Pancreas (tissue), 10 donors: ENCODE results near the gene MYOF. TPM values are rescaled to one million over a fixed set of nuclear protein-coding genes. Genes with fewer than 3 reads are reported as not detected.

Source experiments
- ATAC-seq, 4 donors: fragments of 200-7000 bp; cut with Tn5 transposase; one replicate each; pipeline versions ENCODE4 v1.8.0 to v1.9.1; 2020; ENCODE audit warnings: mild to moderate bottlenecking in 4 of 4, moderate library complexity in 4 of 4
- DNase-seq, 6 donors: peaks; one replicate each; pipeline ENCODE4 v3.0.0-alpha.2; 2020
- FAIRE-seq: peaks from 2 replicates; lab custom pipeline; 2012; peaks lifted over from hg19 to GRCh38; lab: Jason Lieb, UNC
- H3K27ac ChIP-seq, 4 donors: fragments of 200-600 bp; sonication (generic); 1 replicate in 3 of 4; 2 replicates in 1 of 4; pipeline versions ENCODE4 v1.5.0 to v1.8.0; 2020
- H3K27me3 ChIP-seq, 4 donors: fragments of 200-600 bp; one replicate each; pipeline ENCODE4 v1.8.0; 2021
- H3K36me3 ChIP-seq, 3 donors: fragments of 200-600 bp; sonication (generic) in 1 of 3; one replicate each; pipeline versions ENCODE4 v1.5.0 to v1.8.0; 2020 to 2021
- H3K4me1 ChIP-seq, 3 donors: fragments of 200-600 bp; one replicate each; pipeline ENCODE4 v1.8.0; 2021
- H3K4me3 ChIP-seq, 4 donors: fragments of 200-600 bp; sonication (generic) in 2 of 4; one replicate each; pipeline versions ENCODE4 v1.5.0 to v1.8.0; 2020 to 2021
- H3K9me3 ChIP-seq, 4 donors: fragments of 200-600 bp; one replicate each; pipeline ENCODE4 v1.8.0; 2021
- CTCF ChIP-seq, 4 donors: fragments of 200-600 bp; sonication (generic) in 3 of 4; IDR thresholded peaks; one replicate each; pipeline versions ENCODE4 v1.5.0 to v1.8.0; 2021; ENCODE audit warnings: antibody characterized with exemption in 4 of 4
- whole genome bisulfite sequencing, 2 donors: extraction: QIAGEN DNeasy Blood & Tissue Kit; methylation state at CpG; one replicate each; pipeline ENCODE4 v1.1.7; 2013; 5-methylcytosine and 5-hydroxymethylcytosine counted together
- intact Hi-C, 3 donors: fragments of 100-400 bp; cut with DNase I; formaldehyde crosslinking; loops; one replicate each; pipeline versions ENCODE4 v1.11.1 to v1.14.2; 2022
- polyA plus RNA-seq, 2 donors: library from polyadenylated mRNA; stranded (reverse); fragments of 200-250 nt; gene quantifications; one replicate each; pipeline ENCODE4 v1.2.3, GENCODE V29; 2013
- total RNA-seq, 6 donors: library from RNA; stranded (reverse); fragmentation: NEBNext Ultra II Directional in 4 of 6; extraction: Animal tissue kit (Norgen Biotek cat#: 25700) in 4 of 6; gene quantifications; one replicate each; pipeline versions ENCODE4 v1.2.1 to v1.2.4, GENCODE V29; 2021 to 2023
- donor health status: healthy with polysubstance abuse.
- donor health status: DM: no; HTN: no; CAD: no; lungs with moderate emphysema.
- donor health status: DM: no; HTN: no; CAD: no.
- donor health status: control.
- donor health status: control.
- donor health status: Bipolar disorder and iron deficiency.
- donor health status: DM: yes; HTN: yes; CAD: no.
- donor health status: DM: no; HTN: no; CAD: no.
- donor health status: DM: no; HTN: no; CAD: no.
- donor health status: DM: yes; HTN: yes; CAD: no.

Gene MYOF
- total and polyA plus RNA-seq, 8 donors, result 4.7 to 38.2 (median 12.0) TPM

- H3K9me3 ChIP-seq, result no peaks in the 10 kb centered on the region
- TF ChIP-seq CTCF (IDR thresholded peaks at IDR 0.05), result no peak
- no peaks in the 10 kb centered on the region for H3K36me3 ChIP-seq
- intact Hi-C loops, result no loop called here
- no peak overlapping the region for H3K27ac ChIP-seq
- no peak for ATAC-seq
- FAIRE-seq, result no peak
- DNase-seq, result no peak
- no peak overlapping the region for H3K4me3 ChIP-seq
- no peaks in the 10 kb centered on the region for H3K4me1 ChIP-seq
- WGBS, 2 donors, result 87 to 91% methylated on average over 4 of the region's 4 CpGs
- no peaks in the 10 kb centered on the region for H3K27me3 ChIP-seq
Measured at GRCh38 chr10:93266858-93267257, 215.3 kb downstream of the MYOF start.

- Histone ChIP-seq H3K36me3 (no peaks in the 10 kb centered on the region), H3K27ac (no peak overlapping the region), H3K27me3 (no peaks in the 10 kb centered on the region), H3K4me1 (no peaks in the 10 kb centered on the region), H3K9me3 (no peaks in the 10 kb centered on the region), H3K4me3 (no peak overlapping the region)
- intact Hi-C loops, result no loop called here
- TF ChIP-seq CTCF (IDR thresholded peaks at IDR 0.05), result no peak
- DNase-seq (no peak), FAIRE-seq (no peak), ATAC-seq (no peak)
- WGBS, 2 donors, result 89 to 97% methylated on average over 4 of the region's 4 CpGs
Measured at GRCh38 chr10:93261961-93262610, 220.0 kb downstream of the MYOF start.

- no peak for DNase-seq
- no peak for ATAC-seq
Measured at GRCh38 chr10:93261089-93261488, 221.0 kb downstream of the MYOF start.

GRCh38 chr10:93259126-93259525 lies 223.0 kb downstream of the MYOF start:
- ATAC-seq, result no peak
- no peak for FAIRE-seq
- DNase-seq, result no peak
- Histone ChIP-seq H3K9me3 (no peaks in the 10 kb centered on the region), H3K4me1 (no peaks in the 10 kb centered on the region), H3K27me3 (no peaks in the 10 kb centered on the region), H3K27ac (no peak overlapping the region), H3K36me3 (no peaks in the 10 kb centered on the region), H3K4me3 (no peak overlapping the region)
- intact Hi-C loops, result no loop called here
- TF ChIP-seq CTCF (IDR thresholded peaks at IDR 0.05), result no peak
- WGBS, 2 donors, result 77 to 82% methylated on average over 5 of the region's 5 CpGs

More at GRCh38 chr10:93261089-93261488, 221.0 kb downstream of the MYOF start:
- no peak for FAIRE-seq
- Histone ChIP-seq H3K27ac (no peak overlapping the region), H3K27me3 (no peaks in the 10 kb centered on the region), H3K9me3 (no peaks in the 10 kb centered on the region), H3K4me1 (no peaks in the 10 kb centered on the region), H3K4me3 (no peak overlapping the region), H3K36me3 (no peaks in the 10 kb centered on the region)
- no peak for TF ChIP-seq CTCF (IDR thresholded peaks at IDR 0.05)
- WGBS, 2 donors, result 67 to 70% methylated on average over 1 of the region's 1 CpG
- intact Hi-C loops, result no loop called here

Other genes with a start within 250 kb of the MYOF start
- gene CEP55, start 14.3 kb upstream of the MYOF start, total RNA-seq, result under 1 TPM in 5 of 6 donors, not detected in 1; 0.14 to 0.94 (median 0.25) TPM
- under 1 TPM; 0.07 to 0.30 TPM for gene CEP55, start 14.3 kb upstream of the MYOF start, polyA plus RNA-seq
- 1 to 10 TPM in 2 of 6 donors, under 1 TPM in 4; 0.37 to 1.1 (median 0.74) TPM for gene FFAR4, start 84.3 kb upstream of the MYOF start, total RNA-seq
- gene FFAR4, start 84.3 kb upstream of the MYOF start, polyA plus RNA-seq, result 1 to 10 TPM in 1 of 2 donors, under 1 TPM in 1; 0.57 to 2.4 TPM
- 10 to 100 TPM in 4 of 6 donors, 1 to 10 TPM in 2; 7.4 to 29.7 (median 12.8) TPM for gene RBP4, start 118.9 kb upstream of the MYOF start, total RNA-seq
- 100 to 1,000 TPM in 1 of 2 donors, 10 to 100 TPM in 1; 31.5 to 186 TPM for gene RBP4, start 118.9 kb upstream of the MYOF start, polyA plus RNA-seq
- gene PDE6C, start 130.2 kb upstream of the MYOF start, total RNA-seq, result not detected
- gene PDE6C, start 130.2 kb upstream of the MYOF start, polyA plus RNA-seq, result not detected
- 1 to 10 TPM; 5.1 to 9.7 (median 8.5) TPM for gene FRA10AC1, start 220.3 kb upstream of the MYOF start, total RNA-seq
- 10 to 100 TPM in 1 of 2 donors, 1 to 10 TPM in 1; 8.6 to 10.9 TPM for gene FRA10AC1, start 220.3 kb upstream of the MYOF start, polyA plus RNA-seq